Stomach (tissue), 9 donors: Measurements from ENCODE around the gene MRPL57. TPM values are rescaled to one million over a fixed set of nuclear protein-coding genes. Genes with fewer than 3 reads are reported as not detected.
"Not testable (repeated sequence)": the region's sequence is repeated elsewhere in the genome, so short reads cannot be mapped to it uniquely, and the experiment has no call there.

Source experiments
- DNase-seq, 2 donors: peaks; one replicate each; pipeline versions ENCODE4 v3.0.0 to v3.0.0-alpha.2; 2013 to 2019
- H3K27ac ChIP-seq, 5 donors: fragments of 200-600 bp in 4 of 5; sonication (generic) in 4 of 5; one replicate each; pipeline ENCODE4 v1.5.1; 2013 to 2019; ENCODE audit warnings: mild to moderate bottlenecking in 1 of 5, moderate library complexity in 1 of 5
- H3K27me3 ChIP-seq, 3 donors: fragments of 200-600 bp; sonication (generic); one replicate each; pipeline ENCODE4 v1.5.1; 2017 to 2019; ENCODE audit warnings: mixed run types in 1 of 3
- H3K36me3 ChIP-seq, 4 donors: fragments of 200-600 bp; sonication (generic); 1 replicate in 3 of 4; 2 replicates in 1 of 4; pipeline ENCODE4 v1.5.1; 2016 to 2019
- H3K4me1 ChIP-seq, 4 donors: fragments of 200-600 bp; sonication (generic); one replicate each; pipeline ENCODE4 v1.5.1; 2016 to 2019
- H3K4me3 ChIP-seq, 4 donors: fragments of 200-600 bp; sonication (generic) in 3 of 4; one replicate each; pipeline ENCODE4 v1.5.1; 2016 to 2019; ENCODE audit warnings: mild to moderate bottlenecking in 1 of 4
- H3K9me3 ChIP-seq, 4 donors: fragments of 200-600 bp; sonication (generic); one replicate each; pipeline ENCODE4 v1.5.1; 2016 to 2019
- EP300 ChIP-seq: sonication (generic); formaldehyde crosslinking; IDR thresholded peaks from one replicate; pipeline ENCODE4 v1.6.1; 2017; ENCODE audit warnings: antibody characterized with exemption
- POLR2A ChIP-seq, 4 donors: fragments of 450-650 bp; IDR thresholded peaks; one replicate each; pipeline ENCODE4 v1.6.1; 2016; ENCODE audit warnings: antibody characterized with exemption in 4 of 4, control low read depth in 2 of 4, mild to moderate bottlenecking in 1 of 4, moderate library complexity in 1 of 4
- POLR2AphosphoS5 ChIP-seq, 3 donors: sonication (generic); formaldehyde crosslinking; IDR thresholded peaks; one replicate each; pipeline ENCODE4 v1.6.1; 2016; ENCODE audit warnings: antibody characterized with exemption in 3 of 3
- WGBS, 5 donors: extraction: QIAGEN DNeasy Blood & Tissue Kit in 3 of 5; methylation state at CpG; one replicate each; pipeline versions ENCODE4 v1.1.5 to v1.1.7; 2013 to 2018; 5-methylcytosine and 5-hydroxymethylcytosine counted together
- intact Hi-C: fragments of 100-400 bp; cut with DNase I; formaldehyde crosslinking; loops from one replicate; pipeline ENCODE4 v1.15.1; 2023; ENCODE audit warnings: low total_unique reads
- polyA plus RNA-seq, 3 donors: library from polyadenylated mRNA; stranded (reverse); fragments of 200-250 nt; gene quantifications; one replicate each; pipeline ENCODE4 v1.2.3, GENCODE V29; 2013
- total RNA-seq, 5 donors: library from RNA; depleted of rRNA; stranded (reverse); fragments of >200 nt; gene quantifications; one replicate each; pipeline versions ENCODE4 v1.1.0 to v1.2.3, GENCODE V29; 2014 to 2016
- TF ChIP-seq, protein P1 (sequence below), 7 experiments: fragments of 450-650 bp in 4 of 7; fragments of 200-600 bp in 3 of 7; sonication (generic) in 3 of 7; IDR thresholded peaks; one replicate each; pipeline ENCODE4 v1.5.1; 2016 to 2019; ENCODE audit warnings: antibody characterized with exemption in 7 of 7, control low read depth in 2 of 7, mild to moderate bottlenecking in 1 of 7
- donor health status: healthy with polysubstance abuse.
- donor health status: Bipolar disorder and iron deficiency.
- donor health status: healthy.

MRPL57 gene
- total and polyA plus RNA-seq, 8 donors: 13.8 to 83.0 (median 26.6) TPM

DNA sequence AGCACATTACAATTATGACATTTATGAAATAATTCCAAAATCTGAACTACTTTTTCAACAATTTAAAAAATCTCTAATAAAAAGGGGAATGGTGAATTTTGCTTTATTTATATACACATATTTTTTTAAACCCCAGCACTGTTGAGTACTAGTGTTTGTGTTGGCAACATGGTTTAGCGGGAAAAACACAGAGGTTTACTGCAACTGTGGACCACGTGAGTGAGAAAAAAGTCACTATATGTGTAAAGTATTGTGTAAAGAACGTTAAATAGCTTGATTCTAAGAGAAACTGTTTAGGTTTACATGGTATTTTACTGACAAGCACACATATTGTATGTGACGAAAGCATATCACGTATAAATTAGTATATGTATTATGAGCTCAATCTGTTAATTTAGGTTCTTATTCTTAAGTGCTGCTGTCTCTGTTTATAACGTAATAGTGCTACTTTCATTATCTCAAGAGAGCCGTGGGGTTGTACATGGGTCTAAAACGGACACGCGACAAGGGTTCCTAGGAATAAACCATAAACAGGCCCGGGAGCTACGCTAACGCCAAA, 723 bp upstream of the MRPL57 start:
- Histone ChIP-seq H3K27ac (peak overlapping the region; percentile 90 to 100 (median 98)), H3K9me3 (no peaks in the 10 kb centered on the region), H3K27me3 (no peaks in the 10 kb centered on the region), H3K4me1 (peaks cover 13 to 34% (median 21%) of the 10 kb centered on the region in 4 donors), H3K4me3 (peak overlapping the region; percentile 65 to 98 (median 92)), H3K36me3 (peaks cover 0 to 9% (median 0%) of the 10 kb centered on the region in 4 donors)
- intact Hi-C loops: no loop called here
- TF ChIP-seq, protein P1, sequence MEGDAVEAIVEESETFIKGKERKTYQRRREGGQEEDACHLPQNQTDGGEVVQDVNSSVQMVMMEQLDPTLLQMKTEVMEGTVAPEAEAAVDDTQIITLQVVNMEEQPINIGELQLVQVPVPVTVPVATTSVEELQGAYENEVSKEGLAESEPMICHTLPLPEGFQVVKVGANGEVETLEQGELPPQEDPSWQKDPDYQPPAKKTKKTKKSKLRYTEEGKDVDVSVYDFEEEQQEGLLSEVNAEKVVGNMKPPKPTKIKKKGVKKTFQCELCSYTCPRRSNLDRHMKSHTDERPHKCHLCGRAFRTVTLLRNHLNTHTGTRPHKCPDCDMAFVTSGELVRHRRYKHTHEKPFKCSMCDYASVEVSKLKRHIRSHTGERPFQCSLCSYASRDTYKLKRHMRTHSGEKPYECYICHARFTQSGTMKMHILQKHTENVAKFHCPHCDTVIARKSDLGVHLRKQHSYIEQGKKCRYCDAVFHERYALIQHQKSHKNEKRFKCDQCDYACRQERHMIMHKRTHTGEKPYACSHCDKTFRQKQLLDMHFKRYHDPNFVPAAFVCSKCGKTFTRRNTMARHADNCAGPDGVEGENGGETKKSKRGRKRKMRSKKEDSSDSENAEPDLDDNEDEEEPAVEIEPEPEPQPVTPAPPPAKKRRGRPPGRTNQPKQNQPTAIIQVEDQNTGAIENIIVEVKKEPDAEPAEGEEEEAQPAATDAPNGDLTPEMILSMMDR (IDR thresholded peaks at IDR 0.05): no peak
- TF ChIP-seq EP300 (no peak), POLR2AphosphoS5 (IDR thresholded peaks at IDR 0.05) (no peak), POLR2A (IDR thresholded peaks at IDR 0.05) (no peak)
- peak in 1 of 2 donors; percentile 17 for DNase-seq
- 0 to 2% (median 2%) methylated on average over 13 of the region's 13 CpGs for WGBS, 5 donors

- peak overlapping the region; percentile 90 to 100 (median 98) for H3K27ac ChIP-seq
- peaks cover 13 to 34% (median 21%) of the 10 kb centered on the region in 4 donors for H3K4me1 ChIP-seq
- no peak for TF ChIP-seq POLR2AphosphoS5 (IDR thresholded peaks at IDR 0.05)
- TF ChIP-seq POLR2A (IDR thresholded peaks at IDR 0.05): no peak
- TF ChIP-seq, protein P1 (IDR thresholded peaks at IDR 0.05): no peak
- no peak for TF ChIP-seq EP300
- peak overlapping the region; percentile 65 to 98 (median 92) for H3K4me3 ChIP-seq
- H3K9me3 ChIP-seq: no peaks in the 10 kb centered on the region
- DNase-seq: no peak
- peaks cover 0 to 9% (median 0%) of the 10 kb centered on the region in 4 donors for H3K36me3 ChIP-seq
- intact Hi-C loops: no loop called here
- 0 to 2% (median 1%) methylated on average over 12 to 26 of the region's 26 CpGs for WGBS, 5 donors
- no peaks in the 10 kb centered on the region for H3K27me3 ChIP-seq
Measured at GRCh38 chr13:21176982-21177284, 475 bp downstream of the MRPL57 start.

GRCh38 chr13:21181671-21182070, 5.2 kb downstream of the MRPL57 start:
- Histone ChIP-seq H3K36me3 (peaks cover 0 to 9% (median 0%) of the 10 kb centered on the region in 4 donors), H3K4me1 (peaks cover 8 to 18% (median 13%) of the 10 kb centered on the region in 4 donors), H3K9me3 (no peaks in the 10 kb centered on the region), H3K27ac (no peak overlapping the region), H3K4me3 (no peak overlapping the region), H3K27me3 (no peaks in the 10 kb centered on the region)
- no peak for DNase-seq
- TF ChIP-seq, protein P1 (IDR thresholded peaks at IDR 0.05): no peak
- TF ChIP-seq POLR2A (IDR thresholded peaks at IDR 0.05) (no peak), POLR2AphosphoS5 (IDR thresholded peaks at IDR 0.05) (no peak), EP300 (no peak)
- 57 to 63% (median 61%) methylated on average over 2 of the region's 2 CpGs for WGBS, 5 donors
- intact Hi-C loops: no loop called here

- H3K27me3 ChIP-seq, H3K27ac ChIP-seq, H3K36me3 ChIP-seq, DNase-seq, H3K4me1 ChIP-seq, H3K9me3 ChIP-seq, H3K4me3 ChIP-seq, intact Hi-C loops: not testable (repeated sequence)
- 93 to 100% (median 96%) methylated on average over 6 to 21 of the region's 35 CpGs; no CpG with 5 or more reads in 1 of the 5 donors for WGBS, 5 donors
Measured at GRCh38 chr13:21186410-21186809, 10.0 kb downstream of the MRPL57 start.

- H3K36me3 ChIP-seq, H3K4me3 ChIP-seq, H3K27ac ChIP-seq, H3K9me3 ChIP-seq, DNase-seq, intact Hi-C loops, H3K4me1 ChIP-seq, H3K27me3 ChIP-seq: not testable (repeated sequence)
- 70 to 82% (median 76%) methylated on average over 2 of the region's 2 CpGs for WGBS, 5 donors
Measured at GRCh38 chr13:21194756-21195155, 18.3 kb downstream of the MRPL57 start.

DNA sequence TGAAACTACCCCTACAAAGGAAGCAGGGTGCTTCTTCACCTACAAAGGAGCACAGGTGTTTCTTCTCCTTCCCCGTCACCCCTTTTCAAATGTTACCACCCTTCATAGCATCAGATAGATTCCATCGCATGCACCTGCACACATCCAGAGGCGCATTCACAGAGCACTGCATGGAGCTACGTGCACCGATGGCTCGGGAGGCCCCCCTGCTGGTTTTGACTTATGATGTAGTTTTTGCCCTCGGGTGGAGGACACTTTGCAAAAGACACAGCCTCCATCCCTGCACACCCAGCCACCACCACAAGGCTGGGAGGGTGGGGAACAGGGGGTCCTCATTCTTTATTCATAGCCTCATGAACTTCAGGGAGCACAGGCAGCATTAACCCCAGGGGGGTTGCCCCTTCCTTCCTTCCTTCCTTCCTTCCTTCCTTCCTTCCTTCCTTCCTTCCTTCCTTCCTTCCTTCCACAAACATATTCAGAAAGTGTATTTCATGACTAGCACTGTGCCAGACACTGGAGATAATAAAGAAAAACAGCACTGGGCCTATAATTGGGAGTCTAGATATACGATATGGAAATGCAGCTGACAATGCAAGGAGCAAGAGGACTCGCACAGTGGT, 21.3 kb downstream of the MRPL57 start:
- WGBS, 5 donors: 77 to 87% (median 83%) methylated on average over 9 of the region's 9 CpGs
- H3K9me3 ChIP-seq, intact Hi-C loops, H3K4me1 ChIP-seq, H3K4me3 ChIP-seq, H3K27ac ChIP-seq, DNase-seq, H3K36me3 ChIP-seq, H3K27me3 ChIP-seq: not testable (repeated sequence)

DNA sequence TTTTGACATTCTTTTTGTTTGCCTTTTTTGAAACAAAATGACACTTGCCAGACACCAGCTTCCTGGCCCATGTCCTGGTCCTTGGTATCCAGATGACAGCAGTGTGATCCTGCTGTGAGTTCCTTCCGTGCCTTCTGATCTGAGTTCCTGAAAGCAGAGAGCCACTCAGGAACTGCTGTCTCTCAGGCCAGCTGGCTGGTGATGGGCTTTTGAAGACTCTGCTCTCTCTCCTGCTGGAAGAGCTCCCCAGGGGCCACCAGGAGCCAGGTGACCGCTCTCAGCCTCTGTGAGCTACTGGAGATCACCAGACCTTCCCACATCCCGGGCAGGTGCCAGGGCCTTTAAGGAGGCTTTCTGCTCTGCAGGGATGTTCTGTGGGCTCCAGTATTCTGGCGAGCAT, 21.9 kb downstream of the MRPL57 start:
- H3K9me3 ChIP-seq, H3K4me1 ChIP-seq, intact Hi-C loops, DNase-seq, H3K27ac ChIP-seq, H3K27me3 ChIP-seq, H3K36me3 ChIP-seq, H3K4me3 ChIP-seq: not testable (repeated sequence)
- WGBS, 5 donors: 78 to 93% (median 84%) methylated on average over 2 to 3 of the region's 4 CpGs

DNA sequence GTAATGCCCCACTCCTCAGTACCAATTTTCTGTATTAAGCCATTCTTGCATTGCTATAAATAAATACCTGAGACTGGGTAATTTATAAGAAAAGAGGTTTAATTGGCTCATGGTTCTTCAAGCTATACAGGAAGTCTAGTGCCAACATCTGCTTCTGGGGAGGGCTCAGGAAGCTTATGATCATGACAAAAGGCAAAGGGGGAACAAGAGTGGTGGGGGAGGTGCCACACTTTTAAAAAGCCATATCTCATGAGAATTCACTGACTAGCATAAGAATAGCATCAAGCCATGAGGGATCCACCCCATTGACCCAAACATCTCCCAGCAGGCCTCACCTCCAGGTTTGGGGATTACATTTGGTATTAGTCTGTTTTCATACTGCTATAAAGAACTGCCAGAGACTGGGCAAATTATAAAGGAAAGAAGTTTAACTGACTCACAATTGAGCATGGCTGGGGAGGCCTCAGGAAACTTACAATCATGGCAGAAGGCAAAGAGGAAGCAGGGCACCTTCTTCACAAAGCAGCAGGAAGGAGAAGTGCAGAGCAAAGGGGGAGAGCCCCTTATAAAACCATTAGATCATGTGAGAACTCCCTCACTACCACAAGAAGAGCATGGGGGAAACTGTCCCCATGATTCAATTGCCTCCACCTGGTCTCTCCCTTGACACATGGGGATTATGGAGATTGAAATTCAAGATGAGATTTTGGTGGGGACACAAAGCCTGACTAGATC, 25.2 kb downstream of the MRPL57 start:
- H3K36me3 ChIP-seq, DNase-seq, H3K4me3 ChIP-seq, H3K4me1 ChIP-seq, H3K27me3 ChIP-seq, H3K27ac ChIP-seq, intact Hi-C loops, H3K9me3 ChIP-seq: not testable (repeated sequence)
